HG03520 (cell line): ENCODE data around the gene OR7A17.

Experiments used
- ATAC-seq: cut with Tn5 transposase; IDR thresholded peaks from one replicate; pipeline ENCODE4 v1.9.1; 2021; ENCODE audit warnings: mild to moderate bottlenecking, moderate library complexity; ENCODE audit not compliant: unreplicated experiment

OR7A17 gene

GRCh38 chr19:14886032-14886431, at the start of gene OR7A17:
Gene OR7A17, minus strand, starts transcription at chr19:14886132. Its CDS starts 4,777 bp downstream, at chr19:14881355.
- no peak for ATAC-seq

- no peak for ATAC-seq
These were observed 47.6 kb upstream of the OR7A17 start for GRCh38 chr19:14933506-14933905.

GRCh38 chr19:14916848-14917247, 30.9 kb upstream of the OR7A17 start:
- no peak for ATAC-seq

- no peak for ATAC-seq
These were observed 29.2 kb upstream of the OR7A17 start for GRCh38 chr19:14915116-14915515.

GRCh38 chr19:14906711-14907110, 20.8 kb upstream of the OR7A17 start:
- no peak for ATAC-seq

- ATAC-seq: no peak
These were observed 15.8 kb upstream of the OR7A17 start for GRCh38 chr19:14901675-14902260.

GRCh38 chr19:14890643-14891379, 4.9 kb upstream of the OR7A17 start:
- no peak for ATAC-seq

GRCh38 chr19:14889994-14890642, 4.2 kb upstream of the OR7A17 start:
- no peak for ATAC-seq

GRCh38 chr19:14871619-14872230, 14.2 kb downstream of the OR7A17 start:
- ATAC-seq: no peak

- ATAC-seq: no peak
These were observed 17.4 kb downstream of the OR7A17 start for GRCh38 chr19:14868497-14868896.

GRCh38 chr19:14848822-14849221, 37.1 kb downstream of the OR7A17 start, which contains the start of gene OR7A10:
Gene OR7A10, minus strand, starts transcription at chr19:14848922. Its CDS starts 7,045 bp downstream, at chr19:14841877.
- ATAC-seq: no peak

GRCh38 chr19:14843578-14843977, 42.4 kb downstream of the OR7A17 start:
- ATAC-seq: no peak

- no peak for ATAC-seq
These were observed 42.8 kb downstream of the OR7A17 start for GRCh38 chr19:14843169-14843568.

GRCh38 chr19:14840206-14840605, 45.7 kb downstream of the OR7A17 start:
- ATAC-seq: no peak

GRCh38 chr19:14837391-14837790, 48.5 kb downstream of the OR7A17 start:
- ATAC-seq: no peak

GRCh38 chr19:14835011-14835410, 50.9 kb downstream of the OR7A17 start, which contains the start of the genes OR7A5 and OR7C1:
Gene OR7A5, minus strand, starts transcription at chr19:14835185. Its CDS starts 6,944 bp downstream, at chr19:14828241.
Gene OR7C1, minus strand, starts transcription at chr19:14835185. Its CDS starts 35,049 bp downstream, at chr19:14800136.
- ATAC-seq: no peak

- ATAC-seq: no peak
These were observed 55.2 kb downstream of the OR7A17 start for GRCh38 chr19:14830702-14831101.
